Lung (tissue), 12 donors: ENCODE results near the gene CEP63. TPM values are rescaled to one million over a fixed set of nuclear protein-coding genes. Genes with fewer than 3 reads are reported as not detected.
A peak's percentile ranks its signal among the peaks of the same experiment; 100 is the strongest.

Experiments used
- ATAC-seq: fragments of 200-7000 bp; cut with Tn5 transposase; one replicate; pipeline ENCODE4 v1.9.1; 2020; ENCODE audit warnings: moderate number of reproducible peaks; ENCODE audit not compliant: insufficient read depth, low FRiP score
- DNase-seq, 3 donors: peaks; one replicate each; pipeline ENCODE4 v3.0.0-alpha.2; 2013 to 2017
- H3K27ac ChIP-seq, 2 donors: one replicate each; pipeline ENCODE4 v1.5.1; 2013; ENCODE audit warnings: mild to moderate bottlenecking in 2 of 2, moderate library complexity in 2 of 2, control low read depth in 1 of 2, inconsistent platforms in 1 of 2, low read depth in 1 of 2, low read length in 1 of 2
- H3K27me3 ChIP-seq, 3 donors: one replicate each; pipeline ENCODE4 v1.5.1; 2013; ENCODE audit warnings: low read length in 2 of 3; ENCODE audit not compliant: control insufficient read depth in 3 of 3, insufficient read depth in 3 of 3
- H3K36me3 ChIP-seq, 4 donors: one replicate each; pipeline ENCODE4 v1.5.1; 2013; ENCODE audit warnings: low read length in 4 of 4, mild to moderate bottlenecking in 1 of 4, moderate library complexity in 1 of 4; ENCODE audit not compliant: control insufficient read depth in 4 of 4, insufficient read depth in 4 of 4
- H3K4me1 ChIP-seq, 5 donors: one replicate each; pipeline ENCODE4 v1.5.1; 2013; ENCODE audit warnings: low read length in 5 of 5, mild to moderate bottlenecking in 2 of 5, moderate library complexity in 1 of 5; ENCODE audit not compliant: control insufficient read depth in 5 of 5, insufficient read depth in 5 of 5
- H3K4me3 ChIP-seq: one replicate; pipeline ENCODE4 v1.5.1; 2013; ENCODE audit warnings: mild to moderate bottlenecking, control low read depth, moderate library complexity
- H3K9ac ChIP-seq, 2 donors: one replicate each; pipeline ENCODE4 v1.5.1; 2013; ENCODE audit warnings: low read length in 2 of 2, control low read depth in 1 of 2; ENCODE audit not compliant: insufficient read depth in 1 of 2
- H3K9me3 ChIP-seq, 4 donors: one replicate each; pipeline ENCODE4 v1.5.1; 2013; ENCODE audit warnings: low read length in 3 of 4, mild to moderate bottlenecking in 1 of 4, moderate library complexity in 1 of 4; ENCODE audit not compliant: control insufficient read depth in 4 of 4, insufficient read depth in 3 of 4
- CTCF ChIP-seq: IDR thresholded peaks from 2 replicates; pipeline ENCODE4 v1.5.1; 2012; ENCODE audit warnings: mild to moderate bottlenecking; ENCODE audit errors: control extremely low read depth, extremely low read depth
- WGBS, 2 donors: extraction: QIAGEN DNeasy Blood & Tissue Kit; methylation state at CpG; one replicate each; pipeline ENCODE4 v1.1.7; 2013; 5-methylcytosine and 5-hydroxymethylcytosine counted together
- polyA plus RNA-seq, 2 donors: library from polyadenylated mRNA; stranded (reverse); fragments of 200-250 nt; gene quantifications; one replicate each; pipeline ENCODE4 v1.2.1, GENCODE V29; 2013
- total RNA-seq, 2 donors: library from RNA; depleted of rRNA in 1 of 2; stranded (reverse); fragments of >200 nt in 1 of 2; gene quantifications; one replicate each; pipeline ENCODE4 v1.2.1, GENCODE V29; 2014 to 2021
- donor health status: control.
- donor health status: control.
- donor health status: Bipolar disorder and iron deficiency.
- donor health status: healthy.
- donor health status: DM: yes; HTN: yes; CAD: no.

Gene CEP63
- total and polyA plus RNA-seq, 4 donors = 12.4 to 50.1 (median 18.2) TPM

GRCh38 chr3:134598763-134599545, 113.1 kb downstream of the CEP63 start:
- DNase-seq (no peak), ATAC-seq (no peak)
- no peaks in the 10 kb centered on the region for H3K36me3 ChIP-seq
- TF ChIP-seq CTCF = no peak
- 49 to 74% methylated on average over 10 of the region's 10 CpGs for WGBS, 2 donors
- H3K4me3 ChIP-seq = no peak overlapping the region
- no peak overlapping the region for H3K9ac ChIP-seq
- peaks cover 0 to 29% (median 0%) of the 10 kb centered on the region in 5 donors for H3K4me1 ChIP-seq
- H3K27ac ChIP-seq = no peak overlapping the region
- peaks cover 0 to 2% (median 0%) of the 10 kb centered on the region in 3 donors for H3K27me3 ChIP-seq
- peaks cover 0 to 3% (median 0%) of the 10 kb centered on the region in 4 donors for H3K9me3 ChIP-seq

GRCh38 chr3:134600206-134600605, 114.3 kb downstream of the CEP63 start:
- TF ChIP-seq CTCF = no peak
- no peak overlapping the region for H3K4me3 ChIP-seq
- H3K27me3 ChIP-seq = peaks cover 0 to 2% (median 0%) of the 10 kb centered on the region in 3 donors
- peaks cover 0 to 3% (median 0%) of the 10 kb centered on the region in 4 donors for H3K9me3 ChIP-seq
- DNase-seq (no peak), ATAC-seq (no peak)
- H3K27ac ChIP-seq = no peak overlapping the region
- no peaks in the 10 kb centered on the region for H3K36me3 ChIP-seq
- WGBS, 2 donors = 13 to 16% methylated on average over 1 of the region's 1 CpG
- no peak overlapping the region for H3K9ac ChIP-seq
- H3K4me1 ChIP-seq = peaks cover 0 to 20% (median 0%) of the 10 kb centered on the region in 5 donors

GRCh38 chr3:134600685-134601463, 115.0 kb downstream of the CEP63 start:
- peak; percentile 72 for ATAC-seq
- Histone ChIP-seq H3K9me3 (peaks cover 0 to 3% (median 0%) of the 10 kb centered on the region in 4 donors), H3K27me3 (peaks cover 0 to 2% (median 0%) of the 10 kb centered on the region in 3 donors), H3K9ac (no peak overlapping the region), H3K27ac (no peak overlapping the region), H3K4me1 (peaks cover 0 to 20% (median under 1%) of the 10 kb centered on the region in 5 donors), H3K36me3 (no peaks in the 10 kb centered on the region), H3K4me3 (no peak overlapping the region)
- DNase-seq = peak; percentile 81 to 86 (median 83)
- WGBS, 2 donors = 15% methylated on average over 31 of the region's 31 CpGs
- peak; percentile 81 for TF ChIP-seq CTCF
